HG03558 (cell line): ENCODE results near the gene NEK6.
A peak's percentile ranks its signal among the peaks of the same experiment; 100 is the strongest.
"Not testable (repeated sequence)": the region's sequence is repeated elsewhere in the genome, so short reads cannot be mapped to it uniquely, and the experiment has no call there.

Source experiments
- ATAC-seq: cut with Tn5 transposase; IDR thresholded peaks from one replicate; pipeline ENCODE4 v1.9.1; 2021; ENCODE audit warnings: moderate number of reproducible peaks; ENCODE audit not compliant: unreplicated experiment; ENCODE audit errors: extremely low read depth

Gene NEK6

GRCh38 chr9:124222918-124223720, 34.6 kb upstream of the NEK6 start:
- ATAC-seq, result no peak

- ATAC-seq, result no peak
Observed at GRCh38 chr9:124225945-124226344, 31.8 kb upstream of the NEK6 start.

GRCh38 chr9:124228516-124228915, 29.2 kb upstream of the NEK6 start:
- ATAC-seq, result no peak

- ATAC-seq, result no peak
Observed at GRCh38 chr9:124231095-124231737, 26.5 kb upstream of the NEK6 start.

- no peak for ATAC-seq
Observed at GRCh38 chr9:124238546-124239140, 19.1 kb upstream of the NEK6 start.

GRCh38 chr9:124239249-124240073, 18.3 kb upstream of the NEK6 start:
- no peak for ATAC-seq

- no peak for ATAC-seq
Observed at GRCh38 chr9:124242331-124243194, 15.2 kb upstream of the NEK6 start.

- not testable (repeated sequence) for ATAC-seq
Observed at GRCh38 chr9:124247393-124247792, 10.4 kb upstream of the NEK6 start.

- ATAC-seq, result no peak
Observed at GRCh38 chr9:124248066-124248465, 9.7 kb upstream of the NEK6 start.

GRCh38 chr9:124248960-124249359, 8.8 kb upstream of the NEK6 start:
- ATAC-seq, result no peak

- no peak for ATAC-seq
Observed at GRCh38 chr9:124251204-124251603, 6.5 kb upstream of the NEK6 start.

- ATAC-seq, result no peak
Observed at GRCh38 chr9:124251605-124252378, 6.0 kb upstream of the NEK6 start.

GRCh38 chr9:124252878-124253277, 4.9 kb upstream of the NEK6 start:
- not testable (repeated sequence) for ATAC-seq

GRCh38 chr9:124254261-124254682, 3.5 kb upstream of the NEK6 start:
- peak; percentile 57 for ATAC-seq

GRCh38 chr9:124255222-124255621, 2.5 kb upstream of the NEK6 start:
- no peak for ATAC-seq

GRCh38 chr9:124256517-124257069, 1.2 kb upstream of the NEK6 start:
- no peak for ATAC-seq

- no peak for ATAC-seq
Observed at GRCh38 chr9:124257070-124257843, 492 bp upstream of the NEK6 start.

GRCh38 chr9:124258607-124259157, 933 bp downstream of the NEK6 start:
- no peak for ATAC-seq
